Astrocyte (in vitro differentiated cells and primary cell): ENCODE data around the gene TNNI3. TPM values are rescaled to one million over a fixed set of nuclear protein-coding genes. Genes with fewer than 3 reads are reported as not detected.

Experiments used
- DNase-seq: peaks from one replicate; pipeline ENCODE4 v3.0.0-alpha.2; 2010; ENCODE audit warnings: low read depth
- FAIRE-seq: peaks from 2 replicates; lab custom pipeline; 2011; peaks lifted over from hg19 to GRCh38; lab: Jason Lieb, UNC
- H2AFZ ChIP-seq: 2 replicates; pipeline ENCODE4 v1.6.0; 2012; ENCODE audit warnings: low read depth, low read length, inconsistent platforms
- H3K27ac ChIP-seq: 2 replicates; pipeline ENCODE4 v1.5.1; 2011; ENCODE audit warnings: low read depth, low read length, inconsistent platforms
- H3K27me3 ChIP-seq: 2 replicates; pipeline ENCODE4 v1.6.0; 2011; ENCODE audit warnings: low read length, inconsistent platforms; ENCODE audit not compliant: insufficient read depth
- H3K36me3 ChIP-seq: 2 replicates; pipeline ENCODE4 v1.5.1; 2011; ENCODE audit warnings: low read length, inconsistent platforms; ENCODE audit not compliant: insufficient read depth
- H3K4me1 ChIP-seq: 2 replicates; pipeline ENCODE4 v1.5.1; 2011; ENCODE audit warnings: low read length, inconsistent platforms; ENCODE audit not compliant: insufficient read depth
- H3K4me2 ChIP-seq: 2 replicates; pipeline ENCODE4 v1.6.0; 2012; ENCODE audit warnings: low read length, inconsistent platforms
- H3K4me3 ChIP-seq: 2 replicates; pipeline ENCODE4 v1.5.1; 2011; ENCODE audit warnings: low read depth, mild to moderate bottlenecking, low read length, inconsistent platforms; ENCODE audit not compliant: insufficient read depth
- H3K79me2 ChIP-seq: 2 replicates; pipeline ENCODE4 v1.6.0; 2012; ENCODE audit warnings: mild to moderate bottlenecking, low read length, inconsistent platforms; ENCODE audit not compliant: insufficient read depth
- H3K9ac ChIP-seq: 2 replicates; pipeline ENCODE4 v1.6.0; 2012; ENCODE audit warnings: mild to moderate bottlenecking, low read length, inconsistent platforms
- H3K9me3 ChIP-seq: 2 replicates; pipeline ENCODE4 v1.5.1; 2012; ENCODE audit warnings: low read depth, mild to moderate bottlenecking, low read length, inconsistent platforms; ENCODE audit not compliant: insufficient read depth
- H4K20me1 ChIP-seq: 2 replicates; pipeline ENCODE4 v1.6.0; 2012; ENCODE audit warnings: low read length, inconsistent platforms; ENCODE audit not compliant: insufficient read depth
- H3K27ac Mint-ChIP-seq: one replicate; pipeline ENCODE4 v1.8.0; 2021; ENCODE audit warnings: mild to moderate bottlenecking, mixed read lengths; ENCODE audit not compliant: unreplicated experiment
- H3K27me3 Mint-ChIP-seq: one replicate; pipeline ENCODE4 v1.8.0; 2021; ENCODE audit warnings: low read depth, mixed read lengths; ENCODE audit not compliant: unreplicated experiment
- H3K36me3 Mint-ChIP-seq: one replicate; pipeline ENCODE4 v1.8.0; 2021; ENCODE audit warnings: low read depth, mixed read lengths; ENCODE audit not compliant: unreplicated experiment
- H3K4me1 Mint-ChIP-seq: one replicate; pipeline ENCODE4 v1.8.0; 2021; ENCODE audit warnings: low read depth, mixed read lengths; ENCODE audit not compliant: unreplicated experiment
- H3K4me3 Mint-ChIP-seq: one replicate; pipeline ENCODE4 v1.8.0; 2021; ENCODE audit warnings: mild to moderate bottlenecking, moderate library complexity, mixed read lengths; ENCODE audit not compliant: unreplicated experiment
- H3K9me3 Mint-ChIP-seq: one replicate; pipeline ENCODE4 v1.8.0; 2021; ENCODE audit warnings: mild to moderate bottlenecking, mixed read lengths; ENCODE audit not compliant: unreplicated experiment
- EZH2 ChIP-seq: IDR thresholded peaks from 2 replicates; pipeline ENCODE4 v1.6.1; 2012; ENCODE audit warnings: mild to moderate bottlenecking, low read length, inconsistent platforms; ENCODE audit not compliant: insufficient read depth
- total RNA-seq: library from RNA; stranded (reverse); gene quantifications from 2 replicates; pipeline ENCODE4 v1.2.1, GENCODE V29; 2021
- TF ChIP-seq, protein P1 (sequence below): IDR thresholded peaks from 2 replicates; pipeline ENCODE4 v1.5.1; 2011; ENCODE audit warnings: low read depth, mild to moderate bottlenecking, inconsistent platforms, low read length, moderate library complexity; ENCODE audit not compliant: insufficient read depth

Gene TNNI3
- total RNA-seq, 1 donor from 2014 or later: not detected

DNA sequence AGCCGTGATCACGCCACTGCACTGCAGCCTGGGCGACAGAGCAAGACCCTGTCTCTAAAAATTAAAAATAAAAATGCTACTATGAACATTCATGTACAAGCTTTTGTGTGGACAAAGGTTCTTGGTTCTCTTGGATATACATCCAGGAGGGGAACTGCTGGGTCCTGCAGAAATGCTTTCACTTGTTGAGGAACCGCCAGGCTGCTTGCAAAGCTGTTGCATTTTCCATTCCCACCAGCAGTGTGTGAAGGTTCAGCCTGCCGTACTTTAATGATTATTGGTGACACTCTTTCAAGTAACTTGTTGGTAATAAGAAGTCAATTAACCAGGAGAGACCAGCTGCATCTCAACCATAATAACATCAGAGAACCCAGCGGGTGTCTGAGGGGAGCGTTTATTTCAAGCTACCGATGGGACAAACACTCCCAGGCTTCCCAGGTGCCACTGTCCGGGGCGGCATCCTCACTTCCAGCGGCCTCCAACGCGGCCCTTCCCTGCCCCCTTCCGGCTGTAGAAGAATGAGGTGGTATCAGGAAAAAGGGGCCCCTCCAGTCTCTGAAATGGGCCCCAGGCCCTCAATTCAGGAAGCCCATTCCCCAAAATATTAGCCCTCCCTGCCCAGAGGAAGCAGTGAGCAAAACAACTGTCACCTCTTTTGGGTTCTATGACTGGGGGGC lies 24.9 kb downstream of the TNNI3 start:
- DNase-seq (no peak), FAIRE-seq (no peak)
- Mint-ChIP-seq H3K27ac (no peak overlapping the region), H3K4me1 (no peaks in the 10 kb centered on the region), H3K9me3 (no peaks in the 10 kb centered on the region), H3K27me3 (peaks cover 15% of the 10 kb centered on the region), H3K4me3 (no peak overlapping the region), H3K36me3 (no peaks in the 10 kb centered on the region)
- no peak overlapping the region for H3K9ac ChIP-seq
- H3K27ac ChIP-seq: no peak overlapping the region
- H3K27me3 ChIP-seq: peaks cover 3% of the 10 kb centered on the region
- H4K20me1 ChIP-seq: no peaks in the 10 kb centered on the region
- no peaks in the 10 kb centered on the region for H3K79me2 ChIP-seq
- no peak overlapping the region for H3K4me2 ChIP-seq
- H3K4me1 ChIP-seq: no peaks in the 10 kb centered on the region
- no peaks in the 10 kb centered on the region for H3K36me3 ChIP-seq
- TF ChIP-seq, protein P1, sequence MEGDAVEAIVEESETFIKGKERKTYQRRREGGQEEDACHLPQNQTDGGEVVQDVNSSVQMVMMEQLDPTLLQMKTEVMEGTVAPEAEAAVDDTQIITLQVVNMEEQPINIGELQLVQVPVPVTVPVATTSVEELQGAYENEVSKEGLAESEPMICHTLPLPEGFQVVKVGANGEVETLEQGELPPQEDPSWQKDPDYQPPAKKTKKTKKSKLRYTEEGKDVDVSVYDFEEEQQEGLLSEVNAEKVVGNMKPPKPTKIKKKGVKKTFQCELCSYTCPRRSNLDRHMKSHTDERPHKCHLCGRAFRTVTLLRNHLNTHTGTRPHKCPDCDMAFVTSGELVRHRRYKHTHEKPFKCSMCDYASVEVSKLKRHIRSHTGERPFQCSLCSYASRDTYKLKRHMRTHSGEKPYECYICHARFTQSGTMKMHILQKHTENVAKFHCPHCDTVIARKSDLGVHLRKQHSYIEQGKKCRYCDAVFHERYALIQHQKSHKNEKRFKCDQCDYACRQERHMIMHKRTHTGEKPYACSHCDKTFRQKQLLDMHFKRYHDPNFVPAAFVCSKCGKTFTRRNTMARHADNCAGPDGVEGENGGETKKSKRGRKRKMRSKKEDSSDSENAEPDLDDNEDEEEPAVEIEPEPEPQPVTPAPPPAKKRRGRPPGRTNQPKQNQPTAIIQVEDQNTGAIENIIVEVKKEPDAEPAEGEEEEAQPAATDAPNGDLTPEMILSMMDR: no peak
- TF ChIP-seq EZH2: no peak
- no peaks in the 10 kb centered on the region for H3K9me3 ChIP-seq
- no peak overlapping the region for H3K4me3 ChIP-seq
- H2AFZ ChIP-seq: no peak overlapping the region

DNA sequence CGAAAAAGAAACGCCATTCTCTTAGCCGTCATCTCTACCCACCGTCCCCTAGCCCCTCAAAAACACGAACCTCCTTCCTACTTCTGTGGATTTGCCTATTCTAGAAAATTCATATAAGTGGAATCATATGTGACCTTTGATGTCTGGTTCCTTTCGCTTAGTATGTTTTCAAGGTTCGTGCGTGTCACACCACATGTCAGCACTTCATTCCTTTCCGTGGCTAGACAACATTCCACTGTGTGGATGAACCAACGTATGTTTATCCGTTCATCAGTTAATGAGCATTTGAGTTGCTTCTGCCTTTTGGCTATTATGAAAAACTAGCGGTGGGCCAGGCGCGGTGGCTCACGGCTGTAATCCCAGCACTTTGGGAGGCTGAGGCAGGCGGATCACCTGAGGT lies 26.1 kb downstream of the TNNI3 start:
- DNase-seq: no peak
- FAIRE-seq: no peak

More for the DNA sequence above, 26.1 kb downstream of the TNNI3 start:
- no peaks in the 10 kb centered on the region for H3K4me1 ChIP-seq
- H2AFZ ChIP-seq: no peak overlapping the region
- Mint-ChIP-seq H3K27me3 (peaks cover 23% of the 10 kb centered on the region), H3K36me3 (no peaks in the 10 kb centered on the region), H3K4me3 (no peak overlapping the region), H3K27ac (no peak overlapping the region), H3K9me3 (no peaks in the 10 kb centered on the region), H3K4me1 (no peaks in the 10 kb centered on the region)
- H3K9ac ChIP-seq: no peak overlapping the region
- no peaks in the 10 kb centered on the region for H3K9me3 ChIP-seq
- no peak overlapping the region for H3K27ac ChIP-seq
- H3K4me3 ChIP-seq: no peak overlapping the region
- H4K20me1 ChIP-seq: no peaks in the 10 kb centered on the region
- H3K27me3 ChIP-seq: peaks cover 3% of the 10 kb centered on the region
- H3K4me2 ChIP-seq: no peak overlapping the region
- no peaks in the 10 kb centered on the region for H3K79me2 ChIP-seq
- H3K36me3 ChIP-seq: no peaks in the 10 kb centered on the region
- TF ChIP-seq, protein P1: no peak
- no peak for TF ChIP-seq EZH2
